ENCODE results near the gene TTC3.

TTC3 gene

GRCh38 chr21:37226041-37226920 is 153.2 kb downstream of the TTC3 start:
- DNase-seq = no peak

- DNase-seq = no peak
Measured at GRCh38 chr21:37227071-37228002, 154.3 kb downstream of the TTC3 start.

GRCh38 chr21:37228003-37228400 is 154.9 kb downstream of the TTC3 start:
- DNase-seq = no peak

GRCh38 chr21:37230632-37231248 is 157.7 kb downstream of the TTC3 start:
- no peak for DNase-seq

- no peak for DNase-seq
Measured at GRCh38 chr21:37231249-37231645, 158.2 kb downstream of the TTC3 start.

GRCh38 chr21:37231671-37232070 is 158.6 kb downstream of the TTC3 start:
- no peak for DNase-seq

GRCh38 chr21:37232274-37233018 is 159.4 kb downstream of the TTC3 start:
- no peak for DNase-seq

- DNase-seq = no peak
Measured at GRCh38 chr21:37233551-37234146, 160.6 kb downstream of the TTC3 start.

GRCh38 chr21:37237346-37237745 is 164.3 kb downstream of the TTC3 start:
- no peak for DNase-seq

GRCh38 chr21:37237764-37238163 is 164.7 kb downstream of the TTC3 start:
- DNase-seq = no peak

- no peak for DNase-seq
Measured at GRCh38 chr21:37240978-37241377, 167.9 kb downstream of the TTC3 start.

- DNase-seq = no peak
Measured at GRCh38 chr21:37241426-37241825, 168.4 kb downstream of the TTC3 start.

- no peak for DNase-seq
Measured at GRCh38 chr21:37243961-37244360, 170.9 kb downstream of the TTC3 start.

- DNase-seq = no peak
Measured at GRCh38 chr21:37244501-37245095, 171.5 kb downstream of the TTC3 start.

GRCh38 chr21:37245151-37245550 is 172.1 kb downstream of the TTC3 start:
- DNase-seq = no peak

GRCh38 chr21:37248298-37248697 is 175.2 kb downstream of the TTC3 start:
- DNase-seq = no peak

- DNase-seq = no peak
Measured at GRCh38 chr21:37249112-37249904, 176.3 kb downstream of the TTC3 start.

GRCh38 chr21:37251294-37251634 is 178.2 kb downstream of the TTC3 start:
- DNase-seq = no peak

Data from NCI-H82 (cell line).